Measurements from ENCODE around the gene FADS2. TPM values are rescaled to one million over a fixed set of nuclear protein-coding genes. Genes with fewer than 3 reads are reported as not detected.

Gene FADS2
- polyA plus RNA-seq (2011; rRNA removed) (215 and 278 TPM in 2 replicates), polyA plus RNA-seq (2017; fragmentation: RNase III; extraction: RNeasy Plus Mini Kit Qiagen cat#74134 plus additional on column Dnase treatment) (184 to 391 TPM (median 352 TPM) in 3 replicates), polyA minus RNA-seq (2011; rRNA and poly(A)+ RNA removed) (649 and 679 TPM in 2 replicates)
- polyA plus RNA-seq (2012; cell fraction: cytosol; rRNA removed): 187 and 222 TPM in 2 replicates
- polyA plus RNA-seq (2012; cell fraction: nucleus; rRNA removed): 358 and 370 TPM in 2 replicates

DNA sequence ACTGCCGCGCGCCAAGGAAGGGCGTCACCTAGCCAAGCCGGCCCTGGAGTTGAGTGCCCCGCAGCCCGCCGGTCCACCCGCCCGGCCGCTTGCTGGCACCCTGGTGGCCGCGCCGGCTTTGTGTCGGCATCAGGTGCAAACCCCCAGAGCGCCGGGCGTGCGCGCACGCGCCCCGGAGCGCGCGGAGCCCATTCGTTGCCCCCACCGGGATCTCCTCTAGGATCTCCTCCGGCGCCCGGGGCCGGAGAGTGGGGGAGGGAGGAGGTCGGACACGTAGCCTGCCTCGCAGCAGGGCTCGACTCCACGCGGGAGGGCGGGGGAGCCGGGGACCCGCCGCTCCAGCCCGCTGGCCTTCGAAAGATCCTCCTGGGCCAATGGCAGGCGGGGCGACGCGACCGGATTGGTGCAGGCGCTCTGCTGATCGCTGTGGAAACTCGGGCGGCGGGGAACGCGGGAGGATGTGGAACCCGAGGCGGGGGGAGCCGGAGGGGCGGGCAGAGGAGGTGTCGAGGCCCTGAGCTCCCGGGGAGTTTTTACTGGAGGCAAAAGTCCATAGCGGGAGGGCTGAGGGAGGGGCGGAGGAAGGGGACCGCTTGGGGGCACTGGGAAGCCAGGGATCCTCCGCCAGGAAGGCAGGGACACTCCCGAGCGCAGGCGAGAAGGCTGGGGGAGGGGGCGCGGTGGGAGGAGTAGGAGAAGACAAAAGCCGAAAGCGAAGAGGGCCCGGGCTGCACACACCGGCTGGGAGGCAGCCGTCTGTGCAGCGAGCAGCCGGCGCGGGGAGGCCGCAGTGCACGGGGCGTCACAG, at the start of gene FADS2:
Gene FADS2 (plus strand): TSS at position 730 of the 808 bp plus-strand sequence. CDS start 91 bp downstream, outside the sequence.
- peak within 1 kb of the TSS; percentile 100 for H3K4me2 ChIP-seq
- no peak for FAIRE-seq
- POLR2A ChIA-PET: interaction anchor here (0.6 to 3.7 kb wide), 5 partner anchors 11 to 42 kb away, joined by 3 to 71 read pairs (median 4); partner anchors contain the start of genes FADS1, FEN1 and TMEM258
- peak within 1 kb of the TSS; percentile 96 to 100 for H3K27ac ChIP-seq
- peak; percentile 87 to 93 for DNase-seq (ENCODE audit: low read depth in 1 of 2, low spot score in 1 of 2)
- H3K4me1 ChIP-seq: peaks cover 43% of the 10 kb centered on the region
- WGBS (ENCODE audit: missing lambda C conversion rate): 2% methylated on average over 22 of the region's 83 CpGs
- peak within 1 kb of the TSS; percentile 100 for H3K4me3 ChIP-seq
- CTCF ChIA-PET: interaction anchor here (0.9 to 5.6 kb wide), 13 partner anchors 9 to 254 kb away, joined by 3 to 51 read pairs (median 11); partner anchors contain the start of gene FADS1
- H3K9me3 ChIP-seq: no peaks in the 10 kb centered on the region
- peak; percentile 81 to 90 for ATAC-seq
- TF ChIP-seq CHD2 (IDR thresholded peaks at IDR 0.05; ENCODE audit: low read length, partially characterized antibody): no peak
- TF ChIP-seq ZNF302 (CRISPR knock-in tag; IDR thresholded peaks at IDR 0.05): no peak
- peak in 1 of 2 experiments; percentile 46; a peak in 1 of 5 replicates for TF ChIP-seq EP300 (IDR thresholded peaks at IDR 0.05)
- no peak for TF ChIP-seq KDM5A (IDR thresholded peaks at IDR 0.05)
- no peak for TF ChIP-seq ZSCAN20 (CRISPR knock-in tag; IDR thresholded peaks at IDR 0.05)
- TF ChIP-seq TP53 (CRISPR knock-in tag; IDR thresholded peaks at IDR 0.05): peak; percentile 68; the same call in 1 of the 2 replicates
- TF ChIP-seq RCOR1 (IDR thresholded peaks at IDR 0.05; ENCODE audit: low read depth, low read length): no peak
- TF ChIP-seq, protein P1, sequence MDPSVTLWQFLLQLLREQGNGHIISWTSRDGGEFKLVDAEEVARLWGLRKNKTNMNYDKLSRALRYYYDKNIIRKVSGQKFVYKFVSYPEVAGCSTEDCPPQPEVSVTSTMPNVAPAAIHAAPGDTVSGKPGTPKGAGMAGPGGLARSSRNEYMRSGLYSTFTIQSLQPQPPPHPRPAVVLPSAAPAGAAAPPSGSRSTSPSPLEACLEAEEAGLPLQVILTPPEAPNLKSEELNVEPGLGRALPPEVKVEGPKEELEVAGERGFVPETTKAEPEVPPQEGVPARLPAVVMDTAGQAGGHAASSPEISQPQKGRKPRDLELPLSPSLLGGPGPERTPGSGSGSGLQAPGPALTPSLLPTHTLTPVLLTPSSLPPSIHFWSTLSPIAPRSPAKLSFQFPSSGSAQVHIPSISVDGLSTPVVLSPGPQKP (IDR thresholded peaks at IDR 0.05; ENCODE audit: low read depth, low read length): no peak
- peak; percentile 26 to 29; a peak in 2 of 5 replicates for TF ChIP-seq RAD21 (conservative IDR thresholded peaks at IDR 0.05 in 1 of 2, IDR thresholded peaks at IDR 0.05 in 1 of 2)
- TF ChIP-seq JUN (IDR thresholded peaks at IDR 0.05): peak; percentile 59 to 85; a peak in 4 of 5 replicates
- TF ChIP-seq, protein P2, sequence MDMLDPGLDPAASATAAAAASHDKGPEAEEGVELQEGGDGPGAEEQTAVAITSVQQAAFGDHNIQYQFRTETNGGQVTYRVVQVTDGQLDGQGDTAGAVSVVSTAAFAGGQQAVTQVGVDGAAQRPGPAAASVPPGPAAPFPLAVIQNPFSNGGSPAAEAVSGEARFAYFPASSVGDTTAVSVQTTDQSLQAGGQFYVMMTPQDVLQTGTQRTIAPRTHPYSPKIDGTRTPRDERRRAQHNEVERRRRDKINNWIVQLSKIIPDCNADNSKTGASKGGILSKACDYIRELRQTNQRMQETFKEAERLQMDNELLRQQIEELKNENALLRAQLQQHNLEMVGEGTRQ (IDR thresholded peaks at IDR 0.05): no peak
- no peak for TF ChIP-seq FOSL2 (IDR thresholded peaks at IDR 0.05)
- no peak for TF ChIP-seq FOSL2 (CRISPR knock-in tag; IDR thresholded peaks at IDR 0.05)
- TF ChIP-seq, protein P3, sequence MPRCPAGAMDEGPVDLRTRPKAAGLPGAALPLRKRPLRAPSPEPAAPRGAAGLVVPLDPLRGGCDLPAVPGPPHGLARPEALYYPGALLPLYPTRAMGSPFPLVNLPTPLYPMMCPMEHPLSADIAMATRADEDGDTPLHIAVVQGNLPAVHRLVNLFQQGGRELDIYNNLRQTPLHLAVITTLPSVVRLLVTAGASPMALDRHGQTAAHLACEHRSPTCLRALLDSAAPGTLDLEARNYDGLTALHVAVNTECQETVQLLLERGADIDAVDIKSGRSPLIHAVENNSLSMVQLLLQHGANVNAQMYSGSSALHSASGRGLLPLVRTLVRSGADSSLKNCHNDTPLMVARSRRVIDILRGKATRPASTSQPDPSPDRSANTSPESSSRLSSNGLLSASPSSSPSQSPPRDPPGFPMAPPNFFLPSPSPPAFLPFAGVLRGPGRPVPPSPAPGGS (IDR thresholded peaks at IDR 0.05): peak; percentile 28; the same call in 1 of the 3 replicates
- peak; percentile 98 for TF ChIP-seq POLR2A (IDR thresholded peaks at IDR 0.05; ENCODE audit: low read length)
- 0 out of 3 replicates have a peak, but pooled peaks have one; percentile 21 for TF ChIP-seq SMC3 (IDR thresholded peaks at IDR 0.05)
- TF ChIP-seq, protein P4, sequence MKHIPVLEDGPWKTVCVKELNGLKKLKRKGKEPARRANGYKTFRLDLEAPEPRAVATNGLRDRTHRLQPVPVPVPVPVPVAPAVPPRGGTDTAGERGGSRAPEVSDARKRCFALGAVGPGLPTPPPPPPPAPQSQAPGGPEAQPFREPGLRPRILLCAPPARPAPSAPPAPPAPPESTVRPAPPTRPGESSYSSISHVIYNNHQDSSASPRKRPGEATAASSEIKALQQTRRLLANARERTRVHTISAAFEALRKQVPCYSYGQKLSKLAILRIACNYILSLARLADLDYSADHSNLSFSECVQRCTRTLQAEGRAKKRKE (CRISPR knock-in tag; IDR thresholded peaks at IDR 0.05; ENCODE audit: low read depth): peak; percentile 80
- no peak for TF ChIP-seq HEYL (CRISPR knock-in tag; IDR thresholded peaks at IDR 0.05)
- TF ChIP-seq, protein P5, sequence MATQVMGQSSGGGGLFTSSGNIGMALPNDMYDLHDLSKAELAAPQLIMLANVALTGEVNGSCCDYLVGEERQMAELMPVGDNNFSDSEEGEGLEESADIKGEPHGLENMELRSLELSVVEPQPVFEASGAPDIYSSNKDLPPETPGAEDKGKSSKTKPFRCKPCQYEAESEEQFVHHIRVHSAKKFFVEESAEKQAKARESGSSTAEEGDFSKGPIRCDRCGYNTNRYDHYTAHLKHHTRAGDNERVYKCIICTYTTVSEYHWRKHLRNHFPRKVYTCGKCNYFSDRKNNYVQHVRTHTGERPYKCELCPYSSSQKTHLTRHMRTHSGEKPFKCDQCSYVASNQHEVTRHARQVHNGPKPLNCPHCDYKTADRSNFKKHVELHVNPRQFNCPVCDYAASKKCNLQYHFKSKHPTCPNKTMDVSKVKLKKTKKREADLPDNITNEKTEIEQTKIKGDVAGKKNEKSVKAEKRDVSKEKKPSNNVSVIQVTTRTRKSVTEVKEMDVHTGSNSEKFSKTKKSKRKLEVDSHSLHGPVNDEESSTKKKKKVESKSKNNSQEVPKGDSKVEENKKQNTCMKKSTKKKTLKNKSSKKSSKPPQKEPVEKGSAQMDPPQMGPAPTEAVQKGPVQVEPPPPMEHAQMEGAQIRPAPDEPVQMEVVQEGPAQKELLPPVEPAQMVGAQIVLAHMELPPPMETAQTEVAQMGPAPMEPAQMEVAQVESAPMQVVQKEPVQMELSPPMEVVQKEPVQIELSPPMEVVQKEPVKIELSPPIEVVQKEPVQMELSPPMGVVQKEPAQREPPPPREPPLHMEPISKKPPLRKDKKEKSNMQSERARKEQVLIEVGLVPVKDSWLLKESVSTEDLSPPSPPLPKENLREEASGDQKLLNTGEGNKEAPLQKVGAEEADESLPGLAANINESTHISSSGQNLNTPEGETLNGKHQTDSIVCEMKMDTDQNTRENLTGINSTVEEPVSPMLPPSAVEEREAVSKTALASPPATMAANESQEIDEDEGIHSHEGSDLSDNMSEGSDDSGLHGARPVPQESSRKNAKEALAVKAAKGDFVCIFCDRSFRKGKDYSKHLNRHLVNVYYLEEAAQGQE (IDR thresholded peaks at IDR 0.05): no peak
- TF ChIP-seq, protein P6, sequence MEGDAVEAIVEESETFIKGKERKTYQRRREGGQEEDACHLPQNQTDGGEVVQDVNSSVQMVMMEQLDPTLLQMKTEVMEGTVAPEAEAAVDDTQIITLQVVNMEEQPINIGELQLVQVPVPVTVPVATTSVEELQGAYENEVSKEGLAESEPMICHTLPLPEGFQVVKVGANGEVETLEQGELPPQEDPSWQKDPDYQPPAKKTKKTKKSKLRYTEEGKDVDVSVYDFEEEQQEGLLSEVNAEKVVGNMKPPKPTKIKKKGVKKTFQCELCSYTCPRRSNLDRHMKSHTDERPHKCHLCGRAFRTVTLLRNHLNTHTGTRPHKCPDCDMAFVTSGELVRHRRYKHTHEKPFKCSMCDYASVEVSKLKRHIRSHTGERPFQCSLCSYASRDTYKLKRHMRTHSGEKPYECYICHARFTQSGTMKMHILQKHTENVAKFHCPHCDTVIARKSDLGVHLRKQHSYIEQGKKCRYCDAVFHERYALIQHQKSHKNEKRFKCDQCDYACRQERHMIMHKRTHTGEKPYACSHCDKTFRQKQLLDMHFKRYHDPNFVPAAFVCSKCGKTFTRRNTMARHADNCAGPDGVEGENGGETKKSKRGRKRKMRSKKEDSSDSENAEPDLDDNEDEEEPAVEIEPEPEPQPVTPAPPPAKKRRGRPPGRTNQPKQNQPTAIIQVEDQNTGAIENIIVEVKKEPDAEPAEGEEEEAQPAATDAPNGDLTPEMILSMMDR (IDR thresholded peaks at IDR 0.05): peak; percentile 8; the same call in 1 of the 3 replicates
- peak; percentile 86 for TF ChIP-seq TFCP2L1 (CRISPR knock-in tag; IDR thresholded peaks at IDR 0.05)
- TF ChIP-seq HDAC2 (IDR thresholded peaks at IDR 0.05): no peak
- TF ChIP-seq HOXB13 (CRISPR knock-in tag; IDR thresholded peaks at IDR 0.05; ENCODE audit: low read depth): no peak
- TF ChIP-seq BHLHE40 (IDR thresholded peaks at IDR 0.05; ENCODE audit: low read depth, low read length): no peak
- TF ChIP-seq HOXB5 (CRISPR knock-in tag; IDR thresholded peaks at IDR 0.05): 0 out of 2 replicates have a peak, but pooled peaks have one; percentile 60
- TF ChIP-seq MAZ (IDR thresholded peaks at IDR 0.05; ENCODE audit: borderline replicate concordance, low read depth, low read length): peak; percentile 8; the same call in 1 of the 2 replicates
- TF ChIP-seq FOSB (CRISPR knock-in tag; IDR thresholded peaks at IDR 0.05): no peak
- no peak for TF ChIP-seq FOXS1 (CRISPR knock-in tag; IDR thresholded peaks at IDR 0.05)
- no peak for TF ChIP-seq POLR2AphosphoS2 (conservative IDR thresholded peaks at IDR 0.05; ENCODE audit: low read length)
- no peak; the same call in 1 of the 2 replicates for TF ChIP-seq GATA3 (IDR thresholded peaks at IDR 0.05; ENCODE audit: borderline replicate concordance)

Data from A549 (cell line).